ENCODE data around the gene TACR1. TPM values are rescaled to one million over a fixed set of nuclear protein-coding genes. Genes with fewer than 3 reads are reported as not detected.

Gene TACR1
- total RNA-seq, 4 donors from 2014 or later = 2.0 to 7.7 (median 5.0) TPM

- no peak for TF ChIP-seq CTCF (IDR thresholded peaks at IDR 0.05; ENCODE audit: low read depth)
Observed at GRCh38 chr2:75138528-75138927, 60.8 kb downstream of the TACR1 start.

GRCh38 chr2:75135776-75136400, 63.4 kb downstream of the TACR1 start:
- TF ChIP-seq CTCF (IDR thresholded peaks at IDR 0.05; ENCODE audit: low read depth) = no peak

- no peak for TF ChIP-seq CTCF (IDR thresholded peaks at IDR 0.05; ENCODE audit: low read depth)
Observed at GRCh38 chr2:75134860-75135259, 64.5 kb downstream of the TACR1 start.

GRCh38 chr2:75133621-75134570, 65.4 kb downstream of the TACR1 start:
- no peak for TF ChIP-seq CTCF (IDR thresholded peaks at IDR 0.05; ENCODE audit: low read depth)

- TF ChIP-seq CTCF (IDR thresholded peaks at IDR 0.05; ENCODE audit: low read depth) = no peak
Observed at GRCh38 chr2:75130171-75130570, 69.1 kb downstream of the TACR1 start.

GRCh38 chr2:75123876-75124275, 75.4 kb downstream of the TACR1 start:
- TF ChIP-seq CTCF (IDR thresholded peaks at IDR 0.05; ENCODE audit: low read depth) = no peak

GRCh38 chr2:75113231-75113869, 86.0 kb downstream of the TACR1 start:
- TF ChIP-seq CTCF (IDR thresholded peaks at IDR 0.05; ENCODE audit: low read depth) = no peak

Data from subcutaneous adipose tissue (tissue), 4 donors.